Measurements from ENCODE around the gene MYT1.

DNA sequence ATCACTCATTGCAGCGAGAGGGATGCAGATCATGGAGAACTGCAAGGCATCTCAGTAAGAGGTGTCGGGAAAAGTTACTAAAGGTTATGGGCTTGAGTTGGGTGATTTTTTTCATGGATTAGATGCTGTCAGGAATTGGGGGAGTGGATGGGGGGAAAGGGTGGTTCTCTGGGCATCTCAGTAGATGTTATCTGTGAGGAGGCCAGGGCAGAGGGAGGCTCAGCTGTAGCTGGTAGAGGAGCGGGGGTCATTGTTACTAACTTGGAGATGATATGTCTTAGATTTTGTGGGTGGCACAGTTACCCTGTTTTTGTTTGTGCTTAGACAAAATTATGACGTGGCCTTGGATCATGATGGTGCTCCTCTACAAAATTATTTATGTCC, 88.7 kb downstream of the MYT1 start:
- TF ChIP-seq L3MBTL2 (conservative IDR thresholded peaks at IDR 0.05) (no peak), ZNF384 (IDR thresholded peaks at IDR 0.05) (no peak), ARNT (IDR thresholded peaks at IDR 0.05) (no peak), SP1 (IDR thresholded peaks at IDR 0.05) (no peak), CTBP1 (IDR thresholded peaks at IDR 0.05; ENCODE audit: borderline replicate concordance) (no peak), ELF4 (IDR thresholded peaks at IDR 0.05) (no peak)
- TF ChIP-seq, protein P1, sequence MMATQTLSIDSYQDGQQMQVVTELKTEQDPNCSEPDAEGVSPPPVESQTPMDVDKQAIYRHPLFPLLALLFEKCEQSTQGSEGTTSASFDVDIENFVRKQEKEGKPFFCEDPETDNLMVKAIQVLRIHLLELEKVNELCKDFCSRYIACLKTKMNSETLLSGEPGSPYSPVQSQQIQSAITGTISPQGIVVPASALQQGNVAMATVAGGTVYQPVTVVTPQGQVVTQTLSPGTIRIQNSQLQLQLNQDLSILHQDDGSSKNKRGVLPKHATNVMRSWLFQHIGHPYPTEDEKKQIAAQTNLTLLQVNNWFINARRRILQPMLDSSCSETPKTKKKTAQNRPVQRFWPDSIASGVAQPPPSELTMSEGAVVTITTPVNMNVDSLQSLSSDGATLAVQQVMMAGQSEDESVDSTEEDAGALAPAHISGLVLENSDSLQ (IDR thresholded peaks at IDR 0.05), result no peak

Measured in HEK293T (cell line).